Sigmoid colon (tissue), 7 donors: ENCODE measurements around the gene MAPK12. TPM values are rescaled to one million over a fixed set of nuclear protein-coding genes. Genes with fewer than 3 reads are reported as not detected.
A peak's percentile ranks its signal among the peaks of the same experiment; 100 is the strongest.

Source experiments
- DNase-seq: peaks from one replicate; pipeline ENCODE4 v3.0.0-alpha.2; 2019
- H3K27ac ChIP-seq, 4 donors: fragments of 200-600 bp; sonication (generic); one replicate each; pipeline ENCODE4 v1.5.1; 2016 to 2019; ENCODE audit warnings: mild to moderate bottlenecking in 1 of 4
- H3K27me3 ChIP-seq, 3 donors: fragments of 200-600 bp; sonication (generic); one replicate each; pipeline ENCODE4 v1.5.1; 2019; ENCODE audit warnings: mild to moderate bottlenecking in 1 of 3
- H3K36me3 ChIP-seq, 4 donors: fragments of 200-600 bp; sonication (generic); one replicate each; pipeline ENCODE4 v1.5.1; 2016 to 2019
- H3K4me1 ChIP-seq, 4 donors: fragments of 200-600 bp; sonication (generic); one replicate each; pipeline ENCODE4 v1.5.1; 2017 to 2019
- H3K4me3 ChIP-seq, 4 donors: fragments of 200-600 bp; sonication (generic); one replicate each; pipeline ENCODE4 v1.5.1; 2017 to 2019; ENCODE audit warnings: mild to moderate bottlenecking in 2 of 4, moderate library complexity in 1 of 4
- H3K9me3 ChIP-seq, 4 donors: fragments of 200-600 bp in 3 of 4; sonication (generic) in 3 of 4; one replicate each; pipeline versions ENCODE4 v1.5.1 to v1.6.1; 2013 to 2019
- EP300 ChIP-seq, 4 donors: sonication (generic); formaldehyde crosslinking; IDR thresholded peaks; one replicate each; pipeline ENCODE4 v1.6.1; 2017; ENCODE audit warnings: antibody characterized with exemption in 4 of 4
- POLR2A ChIP-seq, 2 donors: fragments of 450-650 bp; IDR thresholded peaks; one replicate each; pipeline ENCODE4 v1.6.1; 2016; ENCODE audit warnings: antibody characterized with exemption in 2 of 2, mild to moderate bottlenecking in 2 of 2, moderate library complexity in 2 of 2
- POLR2AphosphoS5 ChIP-seq, 4 donors: sonication (generic); formaldehyde crosslinking; IDR thresholded peaks; one replicate each; pipeline ENCODE4 v1.6.1; 2017; ENCODE audit warnings: antibody characterized with exemption in 4 of 4
- WGBS, 2 donors: extraction: QIAGEN DNeasy Blood & Tissue Kit; methylation state at CpG; one replicate each; pipeline ENCODE4 v1.1.7; 2013; 5-methylcytosine and 5-hydroxymethylcytosine counted together
- intact Hi-C: fragments of 100-400 bp; cut with DNase I; formaldehyde crosslinking; loops from one replicate; pipeline ENCODE4 v1.15.1; 2023
- polyA plus RNA-seq, 3 donors: library from polyadenylated mRNA; stranded (reverse); fragments of 200-250 nt; gene quantifications; one replicate each; pipeline ENCODE4 v1.2.3, GENCODE V29; 2013
- total RNA-seq, 4 donors: library from RNA; depleted of rRNA; stranded (reverse); fragments of >200 nt; gene quantifications; one replicate each; pipeline ENCODE4 v1.1.0, GENCODE V29; 2016
- TF ChIP-seq, protein P1 (sequence below), 4 experiments: fragments of 450-650 bp in 3 of 4; fragments of 200-600 bp in 1 of 4; IDR thresholded peaks; one replicate each; pipeline ENCODE4 v1.5.1; 2016 to 2019; ENCODE audit warnings: antibody characterized with exemption in 4 of 4, mild to moderate bottlenecking in 3 of 4, moderate library complexity in 2 of 4
- donor health status: healthy with polysubstance abuse.
- donor health status: Bipolar disorder and iron deficiency.
- donor health status: healthy.

The MAPK12 gene
- total and polyA plus RNA-seq, 7 donors, result 0.60 to 10.0 (median 3.9) TPM

DNA sequence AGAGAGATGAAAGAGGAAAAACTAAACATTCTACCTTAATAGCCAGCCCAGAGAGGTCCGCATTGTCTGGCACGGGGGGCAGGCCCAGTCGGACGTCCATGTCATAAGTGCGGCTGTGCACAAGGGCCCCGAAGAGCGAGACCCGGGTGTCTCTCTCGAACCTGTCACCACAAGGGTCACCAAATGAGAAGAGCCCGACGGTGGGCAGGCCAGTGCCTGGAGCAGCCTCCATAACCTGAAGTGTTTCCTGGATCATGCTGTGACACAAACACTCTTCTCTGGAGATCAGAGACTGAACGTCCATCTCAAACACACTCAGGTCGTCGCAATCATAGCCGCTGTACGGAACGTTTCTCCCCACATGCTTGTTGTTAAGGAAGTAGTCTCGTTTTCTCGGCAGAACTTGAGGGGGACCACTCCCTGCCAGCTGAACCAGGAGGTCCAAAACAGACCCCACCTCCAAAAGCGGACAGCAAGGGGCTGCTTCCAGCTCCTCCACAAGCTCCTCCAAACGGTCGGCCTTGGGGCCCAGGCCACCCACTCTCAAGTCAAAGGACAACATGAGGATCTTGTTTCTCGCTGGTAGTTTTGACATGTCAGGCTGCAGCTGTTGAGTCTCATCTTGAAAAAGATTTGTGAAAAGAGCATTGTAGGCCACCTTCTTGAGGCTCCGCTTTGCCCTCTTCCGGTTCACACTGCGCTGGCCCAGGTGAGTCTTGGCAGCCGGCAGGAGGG, 17.6 kb downstream of the MAPK12 start:
- no peaks in the 10 kb centered on the region for H3K9me3 ChIP-seq
- H3K27me3 ChIP-seq, result no peaks in the 10 kb centered on the region
- no peak for DNase-seq
- TF ChIP-seq EP300 (IDR thresholded peaks at IDR 0.05), result no peak
- TF ChIP-seq POLR2AphosphoS5 (IDR thresholded peaks at IDR 0.05), result no peak
- TF ChIP-seq POLR2A (IDR thresholded peaks at IDR 0.05), result no peak
- TF ChIP-seq, protein P1, sequence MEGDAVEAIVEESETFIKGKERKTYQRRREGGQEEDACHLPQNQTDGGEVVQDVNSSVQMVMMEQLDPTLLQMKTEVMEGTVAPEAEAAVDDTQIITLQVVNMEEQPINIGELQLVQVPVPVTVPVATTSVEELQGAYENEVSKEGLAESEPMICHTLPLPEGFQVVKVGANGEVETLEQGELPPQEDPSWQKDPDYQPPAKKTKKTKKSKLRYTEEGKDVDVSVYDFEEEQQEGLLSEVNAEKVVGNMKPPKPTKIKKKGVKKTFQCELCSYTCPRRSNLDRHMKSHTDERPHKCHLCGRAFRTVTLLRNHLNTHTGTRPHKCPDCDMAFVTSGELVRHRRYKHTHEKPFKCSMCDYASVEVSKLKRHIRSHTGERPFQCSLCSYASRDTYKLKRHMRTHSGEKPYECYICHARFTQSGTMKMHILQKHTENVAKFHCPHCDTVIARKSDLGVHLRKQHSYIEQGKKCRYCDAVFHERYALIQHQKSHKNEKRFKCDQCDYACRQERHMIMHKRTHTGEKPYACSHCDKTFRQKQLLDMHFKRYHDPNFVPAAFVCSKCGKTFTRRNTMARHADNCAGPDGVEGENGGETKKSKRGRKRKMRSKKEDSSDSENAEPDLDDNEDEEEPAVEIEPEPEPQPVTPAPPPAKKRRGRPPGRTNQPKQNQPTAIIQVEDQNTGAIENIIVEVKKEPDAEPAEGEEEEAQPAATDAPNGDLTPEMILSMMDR (IDR thresholded peaks at IDR 0.05), result no peak
- 3 to 18% methylated on average over 27 of the region's 27 CpGs for WGBS, 2 donors
- intact Hi-C loops, result loop anchor here (5.0 kb wide), 2 partner anchors 263 to 383 kb away; partner anchors contain the start of genes ARSA, LMF2 and NCAPH2
- H3K4me3 ChIP-seq, result peak overlapping the region; percentile 84 to 94 (median 89)
- peak overlapping the region; percentile 92 to 97 (median 96) for H3K27ac ChIP-seq
- peaks cover 6 to 28% (median 14%) of the 10 kb centered on the region in 4 donors for H3K36me3 ChIP-seq
- peaks cover 3 to 60% (median 42%) of the 10 kb centered on the region in 4 donors for H3K4me1 ChIP-seq

- intact Hi-C loops, result loop anchor here (5.0 kb wide), 2 partner anchors 265 to 385 kb away; partner anchors contain the start of genes ARSA, LMF2 and NCAPH2
- Histone ChIP-seq H3K9me3 (no peaks in the 10 kb centered on the region), H3K27me3 (no peaks in the 10 kb centered on the region), H3K36me3 (peaks cover 6 to 39% (median 14%) of the 10 kb centered on the region in 4 donors), H3K4me3 (peak overlapping the region; percentile 84 to 94 (median 89)), H3K4me1 (peaks cover 3 to 54% (median 42%) of the 10 kb centered on the region in 4 donors), H3K27ac (peak overlapping the region in 1 of 4 donors; percentile 18)
- DNase-seq, result no peak
- 70 to 72% methylated on average over 14 of the region's 14 CpGs for WGBS, 2 donors
- TF ChIP-seq, protein P1 (IDR thresholded peaks at IDR 0.05), result no peak
Observed at GRCh38 chr22:50242406-50242949, 19.0 kb downstream of the MAPK12 start.

DNA sequence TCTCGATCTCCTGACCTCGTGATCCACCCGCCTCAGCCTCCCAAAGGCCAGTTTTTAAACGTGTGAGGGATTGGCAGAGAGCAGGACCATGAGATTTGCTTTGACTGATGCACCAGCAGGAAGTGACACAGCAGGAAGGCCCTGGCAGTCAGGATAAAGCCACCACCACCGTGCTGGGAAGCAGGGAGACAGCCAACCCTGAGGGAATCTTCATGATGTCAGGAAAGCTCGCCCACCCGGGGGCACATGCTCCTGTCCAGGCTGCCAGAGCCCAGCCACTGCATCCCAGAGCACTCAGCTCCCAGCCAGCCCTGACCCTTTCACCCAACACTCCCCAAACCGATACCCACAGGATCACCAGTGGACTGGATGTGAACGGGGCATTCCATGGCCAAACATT, 22.7 kb downstream of the MAPK12 start:
- no peak for DNase-seq
- Histone ChIP-seq H3K27ac (no peak overlapping the region), H3K4me1 (peaks cover 3 to 35% (median 28%) of the 10 kb centered on the region in 4 donors), H3K9me3 (no peaks in the 10 kb centered on the region), H3K4me3 (no peak overlapping the region), H3K27me3 (no peaks in the 10 kb centered on the region), H3K36me3 (peaks cover 6 to 36% (median 12%) of the 10 kb centered on the region in 4 donors)
- TF ChIP-seq, protein P1 (IDR thresholded peaks at IDR 0.05), result no peak
- TF ChIP-seq POLR2A (IDR thresholded peaks at IDR 0.05) (no peak), POLR2AphosphoS5 (IDR thresholded peaks at IDR 0.05) (no peak), EP300 (IDR thresholded peaks at IDR 0.05) (no peak)
- 87 to 90% methylated on average over 9 of the region's 9 CpGs for WGBS, 2 donors
- intact Hi-C loops, result no loop called here

DNA sequence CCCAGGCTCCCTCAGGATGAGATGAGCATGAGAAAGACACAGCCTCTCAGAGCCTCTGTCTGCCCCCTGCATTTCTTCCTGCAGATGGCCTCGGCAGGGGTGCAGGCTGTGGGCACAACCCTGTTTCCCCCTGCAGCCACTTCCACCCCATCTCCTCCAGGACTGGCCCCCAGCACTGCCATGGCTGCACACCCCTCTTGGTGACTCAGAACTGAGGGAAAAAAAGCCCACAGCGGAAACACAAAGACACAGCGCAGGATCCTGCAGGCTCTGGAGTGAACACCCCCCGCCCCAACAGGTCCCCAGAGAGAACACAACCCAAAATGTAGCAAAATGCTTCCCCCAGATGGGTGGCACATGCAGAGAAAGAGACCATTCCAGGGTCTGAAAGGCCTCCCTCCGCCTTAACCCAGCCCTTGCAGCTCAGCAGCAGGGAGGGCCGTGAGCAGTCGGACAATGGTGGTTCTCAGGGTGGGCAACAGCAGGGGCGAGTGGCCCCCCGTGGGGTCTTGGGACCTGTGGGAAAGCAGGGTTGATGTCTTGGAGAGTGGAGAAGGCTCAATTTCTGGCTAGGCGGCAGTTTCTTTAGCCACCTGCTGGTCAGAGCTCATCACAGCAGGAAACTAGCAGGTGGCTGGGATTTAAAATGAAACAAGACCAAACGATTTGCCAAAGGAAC, 24.6 kb downstream of the MAPK12 start:
- H3K4me3 ChIP-seq, result no peak overlapping the region
- DNase-seq, result no peak
- H3K9me3 ChIP-seq, result no peaks in the 10 kb centered on the region
- H3K36me3 ChIP-seq, result peaks cover 6 to 54% (median 16%) of the 10 kb centered on the region in 4 donors
- H3K4me1 ChIP-seq, result peaks cover 0 to 16% (median 11%) of the 10 kb centered on the region in 4 donors
- no peak overlapping the region for H3K27ac ChIP-seq
- WGBS, 2 donors, result 69 to 70% methylated on average over 11 of the region's 11 CpGs
- H3K27me3 ChIP-seq, result no peaks in the 10 kb centered on the region
- TF ChIP-seq, protein P1 (IDR thresholded peaks at IDR 0.05), result no peak
- intact Hi-C loops, result no loop called here
